Nephron progenitor cell (in vitro differentiated cells): ENCODE data around the gene PRCP.

Source experiments
- DNase-seq: peaks from one replicate; pipeline ENCODE4 v3.0.0; 2021
- H3K27ac Mint-ChIP-seq: 2 replicates; pipeline ENCODE4 v1.8.0; 2021; ENCODE audit warnings: mild to moderate bottlenecking, moderate library complexity, mixed read lengths
- H3K27me3 Mint-ChIP-seq: 2 replicates; pipeline ENCODE4 v1.8.0; 2021; ENCODE audit warnings: mild to moderate bottlenecking, low read depth, mixed read lengths; ENCODE audit not compliant: poor library complexity
- H3K36me3 Mint-ChIP-seq: 2 replicates; pipeline ENCODE4 v1.8.0; 2021; ENCODE audit warnings: low read depth, mixed read lengths
- H3K4me1 Mint-ChIP-seq: 2 replicates; pipeline ENCODE4 v1.8.0; 2021; ENCODE audit warnings: mixed read lengths
- H3K4me3 Mint-ChIP-seq: 2 replicates; pipeline ENCODE4 v1.8.0; 2021; ENCODE audit warnings: mild to moderate bottlenecking, moderate library complexity, mixed read lengths
- H3K9me3 Mint-ChIP-seq: 2 replicates; pipeline ENCODE4 v1.8.0; 2021; ENCODE audit warnings: mild to moderate bottlenecking, moderate library complexity, mixed read lengths
- CTCF ChIP-seq: fragments of 200-600 bp; sonication (generic); IDR thresholded peaks from 2 replicates; pipeline ENCODE4 v1.5.0; 2021; ENCODE audit warnings: antibody characterized with exemption

PRCP gene

GRCh38 chr11:82898241-82898640 lies 2.0 kb downstream of the PRCP start:
- H3K36me3 Mint-ChIP-seq, result peaks cover 9% of the 10 kb centered on the region
- no peaks in the 10 kb centered on the region for H3K9me3 Mint-ChIP-seq
- H3K27me3 Mint-ChIP-seq, result no peaks in the 10 kb centered on the region
- peak overlapping the region; percentile 97 for H3K4me3 Mint-ChIP-seq
- no peak for TF ChIP-seq CTCF
- DNase-seq, result no peak
- H3K4me1 Mint-ChIP-seq, result peaks cover 46% of the 10 kb centered on the region
- H3K27ac Mint-ChIP-seq, result peak overlapping the region; percentile 16

- H3K4me1 Mint-ChIP-seq, result peaks cover 31% of the 10 kb centered on the region
- H3K4me3 Mint-ChIP-seq, result no peak overlapping the region
- peaks cover 9% of the 10 kb centered on the region for H3K36me3 Mint-ChIP-seq
- TF ChIP-seq CTCF, result no peak
- H3K27ac Mint-ChIP-seq, result no peak overlapping the region
- no peaks in the 10 kb centered on the region for H3K9me3 Mint-ChIP-seq
- DNase-seq, result no peak
- no peaks in the 10 kb centered on the region for H3K27me3 Mint-ChIP-seq
Observed at GRCh38 chr11:82896183-82896582, 4.0 kb downstream of the PRCP start.

GRCh38 chr11:82895437-82896091 lies 4.7 kb downstream of the PRCP start:
- Mint-ChIP-seq H3K27ac (no peak overlapping the region), H3K27me3 (no peaks in the 10 kb centered on the region), H3K36me3 (peaks cover 9% of the 10 kb centered on the region), H3K4me3 (no peak overlapping the region), H3K4me1 (peaks cover 27% of the 10 kb centered on the region), H3K9me3 (no peaks in the 10 kb centered on the region)
- no peak for DNase-seq
- TF ChIP-seq CTCF, result no peak

- Mint-ChIP-seq H3K27ac (no peak overlapping the region), H3K36me3 (peaks cover 10% of the 10 kb centered on the region), H3K27me3 (no peaks in the 10 kb centered on the region), H3K9me3 (no peaks in the 10 kb centered on the region), H3K4me1 (peaks cover 6% of the 10 kb centered on the region), H3K4me3 (no peak overlapping the region)
- no peak for DNase-seq
- TF ChIP-seq CTCF, result no peak
Observed at GRCh38 chr11:82892611-82893169, 7.5 kb downstream of the PRCP start.

GRCh38 chr11:82890936-82891335 lies 9.3 kb downstream of the PRCP start:
- DNase-seq, result no peak
- TF ChIP-seq CTCF, result no peak
- H3K9me3 Mint-ChIP-seq, result no peaks in the 10 kb centered on the region
- no peaks in the 10 kb centered on the region for H3K27me3 Mint-ChIP-seq
- H3K27ac Mint-ChIP-seq, result no peak overlapping the region
- H3K4me1 Mint-ChIP-seq, result no peaks in the 10 kb centered on the region
- no peak overlapping the region for H3K4me3 Mint-ChIP-seq
- H3K36me3 Mint-ChIP-seq, result peaks cover 17% of the 10 kb centered on the region

GRCh38 chr11:82890002-82890341 lies 10.3 kb downstream of the PRCP start:
- no peaks in the 10 kb centered on the region for H3K9me3 Mint-ChIP-seq
- no peak overlapping the region for H3K27ac Mint-ChIP-seq
- no peak overlapping the region for H3K4me3 Mint-ChIP-seq
- no peaks in the 10 kb centered on the region for H3K4me1 Mint-ChIP-seq
- no peak for DNase-seq
- H3K36me3 Mint-ChIP-seq, result peaks cover 13% of the 10 kb centered on the region
- no peaks in the 10 kb centered on the region for H3K27me3 Mint-ChIP-seq
- no peak for TF ChIP-seq CTCF
